WERI-Rb-1 (cell line): ENCODE data around the gene NDUFAF2.

Experiments used
- DNase-seq: peaks from one replicate; pipeline ENCODE4 v3.0.0-alpha.2; 2020
- H3K27ac ChIP-seq: fragments of 250-450 bp; sonication (Bioruptor Pico); 2 replicates; pipeline ENCODE4 v1.5.1; 2020; ENCODE audit warnings: mild to moderate bottlenecking, moderate library complexity
- H3K27me3 ChIP-seq: fragments of 250-450 bp; sonication (Bioruptor Pico); 2 replicates; pipeline ENCODE4 v1.5.1; 2021; ENCODE audit warnings: mild to moderate bottlenecking, low read depth, moderate library complexity; ENCODE audit not compliant: insufficient read depth, severe bottlenecking
- H3K36me3 ChIP-seq: fragments of 250-450 bp; sonication (Bioruptor Pico); 2 replicates; pipeline ENCODE4 v1.5.1; 2020; ENCODE audit warnings: mild to moderate bottlenecking, moderate library complexity
- H3K4me3 ChIP-seq: 2 replicates; pipeline ENCODE4 v1.5.1; 2011; ENCODE audit warnings: low read depth, mild to moderate bottlenecking, control low read depth, low read length
- H3K9me3 ChIP-seq: fragments of 250-450 bp; sonication (Bioruptor Pico); 2 replicates; pipeline ENCODE4 v1.5.1; 2021; ENCODE audit warnings: mild to moderate bottlenecking, moderate library complexity; ENCODE audit not compliant: severe bottlenecking
- CTCF ChIP-seq: IDR thresholded peaks from 2 replicates; pipeline ENCODE4 v1.5.1; 2011; ENCODE audit warnings: low read depth, mild to moderate bottlenecking, control low read depth, inconsistent platforms, low read length

Gene NDUFAF2

GRCh38 chr5:61100437-61100836, 155.4 kb downstream of the NDUFAF2 start:
- H3K27ac ChIP-seq, result no peak overlapping the region
- H3K36me3 ChIP-seq, result no peaks in the 10 kb centered on the region
- no peaks in the 10 kb centered on the region for H3K9me3 ChIP-seq
- no peak for DNase-seq
- no peaks in the 10 kb centered on the region for H3K27me3 ChIP-seq
- no peak overlapping the region for H3K4me3 ChIP-seq
- TF ChIP-seq CTCF, result no peak

- DNase-seq, result no peak
- TF ChIP-seq CTCF, result no peak
Measured at GRCh38 chr5:61114441-61114840, 169.4 kb downstream of the NDUFAF2 start.

GRCh38 chr5:61115968-61116367, 171.0 kb downstream of the NDUFAF2 start:
- TF ChIP-seq CTCF, result no peak

More at GRCh38 chr5:61114441-61114840, 169.4 kb downstream of the NDUFAF2 start:
- H3K4me3 ChIP-seq, result no peak overlapping the region
- H3K27me3 ChIP-seq, result no peaks in the 10 kb centered on the region
- H3K36me3 ChIP-seq, result no peaks in the 10 kb centered on the region
- H3K9me3 ChIP-seq, result no peaks in the 10 kb centered on the region
- H3K27ac ChIP-seq, result no peak overlapping the region

GRCh38 chr5:61119066-61119465, 174.1 kb downstream of the NDUFAF2 start:
- H3K27ac ChIP-seq, result no peak overlapping the region
- no peaks in the 10 kb centered on the region for H3K27me3 ChIP-seq
- no peak overlapping the region for H3K4me3 ChIP-seq
- no peaks in the 10 kb centered on the region for H3K36me3 ChIP-seq
- H3K9me3 ChIP-seq, result no peaks in the 10 kb centered on the region
- no peak for TF ChIP-seq CTCF
- no peak for DNase-seq

More at GRCh38 chr5:61115968-61116367, 171.0 kb downstream of the NDUFAF2 start:
- no peak for DNase-seq
- H3K36me3 ChIP-seq, result no peaks in the 10 kb centered on the region
- no peak overlapping the region for H3K4me3 ChIP-seq
- no peaks in the 10 kb centered on the region for H3K27me3 ChIP-seq
- no peaks in the 10 kb centered on the region for H3K9me3 ChIP-seq
- no peak overlapping the region for H3K27ac ChIP-seq

- no peak overlapping the region for H3K27ac ChIP-seq
- H3K27me3 ChIP-seq, result no peaks in the 10 kb centered on the region
- H3K9me3 ChIP-seq, result no peaks in the 10 kb centered on the region
- DNase-seq, result no peak
- no peak overlapping the region for H3K4me3 ChIP-seq
- no peaks in the 10 kb centered on the region for H3K36me3 ChIP-seq
- TF ChIP-seq CTCF, result no peak
Measured at GRCh38 chr5:61120534-61120933, 175.5 kb downstream of the NDUFAF2 start.

- H3K27ac ChIP-seq, result no peak overlapping the region
- H3K9me3 ChIP-seq, result no peaks in the 10 kb centered on the region
- TF ChIP-seq CTCF, result no peak
- no peaks in the 10 kb centered on the region for H3K27me3 ChIP-seq
- DNase-seq, result no peak
- no peak overlapping the region for H3K4me3 ChIP-seq
- no peaks in the 10 kb centered on the region for H3K36me3 ChIP-seq
Measured at GRCh38 chr5:61123145-61123544, 178.1 kb downstream of the NDUFAF2 start.
